ENCODE measurements around the gene MRPL49. TPM values are rescaled to one million over a fixed set of nuclear protein-coding genes. Genes with fewer than 3 reads are reported as not detected.

MRPL49 gene
- total and polyA plus RNA-seq, 9 of the 15 experiments (the other 6 are each of a cell fraction or from before 2014, with no cell fraction given), result 74.3 to 132 (median 91.2) TPM

DNA sequence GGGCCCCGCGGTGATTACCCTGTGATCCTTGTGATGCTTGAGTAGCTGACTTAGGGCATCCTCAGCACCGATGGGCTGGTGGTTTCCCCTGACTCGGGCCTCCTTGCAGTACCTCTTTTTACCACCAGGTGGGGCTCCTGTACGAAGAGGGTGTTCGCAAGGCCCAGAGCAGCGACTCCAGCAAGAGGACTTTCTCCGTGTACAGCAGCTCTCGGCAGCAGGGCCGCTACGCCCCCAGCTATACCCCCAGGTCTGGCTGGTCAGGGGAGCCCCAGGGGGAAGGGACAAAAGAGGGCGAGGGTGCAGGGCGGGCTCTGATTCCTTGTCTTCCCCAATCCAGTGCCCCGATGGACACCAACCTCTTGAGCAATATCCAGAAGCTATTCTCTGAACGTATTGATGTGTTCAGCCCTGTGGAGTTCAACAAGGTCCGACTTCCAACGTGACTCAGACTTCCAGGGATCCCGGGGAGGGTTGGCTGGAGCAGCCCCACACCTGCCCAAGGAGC, 11.7 kb upstream of the MRPL49 start (continued):
- TF ChIP-seq ZBTB11 (CRISPR knock-in tag; IDR thresholded peaks at IDR 0.05) (no peak), KDM1A (IDR thresholded peaks at IDR 0.05) (no peak), KLF16 (IDR thresholded peaks at IDR 0.05) (peak; percentile 67), SMC3 (conservative IDR thresholded peaks at IDR 0.05; ENCODE audit: insufficient read depth, low read depth, low read length) (peak; percentile 73), STAT5A (IDR thresholded peaks at IDR 0.05; ENCODE audit: borderline replicate concordance, low read length) (no peak), ZNF764 (CRISPR knock-in tag; IDR thresholded peaks at IDR 0.05; ENCODE audit: low read depth) (no peak), ASH1L (IDR thresholded peaks at IDR 0.05; ENCODE audit: borderline replicate concordance, low read depth, partially characterized antibody) (no peak), TSC22D4 (tag; IDR thresholded peaks at IDR 0.05) (no peak), ZNF3 (CRISPR knock-in tag; IDR thresholded peaks at IDR 0.05) (no peak), PREB (CRISPR knock-in tag; IDR thresholded peaks at IDR 0.05) (no peak), MYNN (IDR thresholded peaks at IDR 0.05) (peak; percentile 17; the same call in 1 of the 2 replicates), MYNN (CRISPR knock-in tag; IDR thresholded peaks at IDR 0.05) (no peak), NR2C1 (IDR thresholded peaks at IDR 0.05) (no peak), NR2C1 (tag; IDR thresholded peaks at IDR 0.05) (no peak), YY1 (IDR thresholded peaks at IDR 0.05; ENCODE audit: borderline replicate concordance in 1 of 3, control insufficient read depth in 1 of 3, extremely low read depth in 1 of 3, insufficient read depth in 3 of 3, insufficient read length in 1 of 3, insufficient replicate concordance in 2 of 3, low read depth in 1 of 3, low read length in 2 of 3) (no peak), NEUROD1 (IDR thresholded peaks at IDR 0.05; ENCODE audit: borderline replicate concordance, low read depth, low read length, partially characterized antibody) (no peak), SNRNP70 (optimal IDR thresholded peaks at IDR 0.05; ENCODE audit: low read depth, low read length) (no peak)
- TF ChIP-seq, protein P1, sequence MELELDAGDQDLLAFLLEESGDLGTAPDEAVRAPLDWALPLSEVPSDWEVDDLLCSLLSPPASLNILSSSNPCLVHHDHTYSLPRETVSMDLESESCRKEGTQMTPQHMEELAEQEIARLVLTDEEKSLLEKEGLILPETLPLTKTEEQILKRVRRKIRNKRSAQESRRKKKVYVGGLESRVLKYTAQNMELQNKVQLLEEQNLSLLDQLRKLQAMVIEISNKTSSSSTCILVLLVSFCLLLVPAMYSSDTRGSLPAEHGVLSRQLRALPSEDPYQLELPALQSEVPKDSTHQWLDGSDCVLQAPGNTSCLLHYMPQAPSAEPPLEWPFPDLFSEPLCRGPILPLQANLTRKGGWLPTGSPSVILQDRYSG (tag; conservative IDR thresholded peaks at IDR 0.05; ENCODE audit: low read depth), result no peak
